ENCODE data around the gene FANCD2OS. TPM values are rescaled to one million over a fixed set of nuclear protein-coding genes. Genes with fewer than 3 reads are reported as not detected.
A peak's percentile ranks its signal among the peaks of the same experiment; 100 is the strongest.
"Not testable (repeated sequence)": the region's sequence is repeated elsewhere in the genome, so short reads cannot be mapped to it uniquely, and the experiment has no call there.

The FANCD2OS gene
- total RNA-seq, 2 experiments from 2014 or later = not detected

- Mint-ChIP-seq H3K27ac (no peak overlapping the region), H3K9me3 (no peaks in the 10 kb centered on the region), H3K4me1 (peaks cover 18% of the 10 kb centered on the region), H3K4me3 (no peak overlapping the region), H3K36me3 (peaks cover 35% of the 10 kb centered on the region), H3K27me3 (no peaks in the 10 kb centered on the region)
- POLR2A ChIA-PET = no interaction called here
- DNase-seq (no peak), ATAC-seq (ENCODE audit: low read depth) (no peak)
These were observed 14.7 kb upstream of the FANCD2OS start for GRCh38 chr3:10122724-10123123.

GRCh38 chr3:10121064-10121463 lies 13.0 kb upstream of the FANCD2OS start:
- Mint-ChIP-seq H3K4me3 (no peak overlapping the region), H3K36me3 (peaks cover 31% of the 10 kb centered on the region), H3K27ac (no peak overlapping the region), H3K27me3 (no peaks in the 10 kb centered on the region), H3K4me1 (peaks cover 31% of the 10 kb centered on the region), H3K9me3 (no peaks in the 10 kb centered on the region)
- DNase-seq (no peak), ATAC-seq (ENCODE audit: low read depth) (no peak)
- POLR2A ChIA-PET = interaction anchor here (0.7 to 1.0 kb wide), 2 partner anchors 127 to 437 kb away, joined by 3 read pairs; partner anchors contain the start of gene TATDN2

DNA sequence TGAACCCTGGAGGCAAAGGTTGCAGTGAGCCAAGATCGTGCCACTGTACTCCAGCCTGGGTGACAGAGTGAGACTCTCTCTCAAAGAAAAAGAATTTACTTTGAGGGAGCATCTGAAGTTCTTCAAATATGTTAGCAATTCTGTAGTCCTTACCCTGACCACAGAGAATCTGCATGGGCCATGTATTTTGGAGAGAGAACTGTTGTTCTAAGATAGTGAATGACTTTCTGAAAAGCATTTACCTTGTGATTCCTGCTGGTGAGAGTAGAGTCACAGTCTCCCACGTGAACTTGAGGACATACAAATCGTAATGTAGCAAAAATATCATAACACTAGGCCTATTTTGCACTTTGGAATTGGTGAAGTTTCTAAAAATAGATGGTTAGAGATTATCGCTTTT lies 11.3 kb upstream of the FANCD2OS start:
- peaks cover 30% of the 10 kb centered on the region for H3K4me1 Mint-ChIP-seq
- no peak overlapping the region for H3K4me3 Mint-ChIP-seq
- H3K9me3 Mint-ChIP-seq = no peaks in the 10 kb centered on the region
- POLR2A ChIA-PET = no interaction called here
- no peak for ATAC-seq (ENCODE audit: low read depth)
- peaks cover 25% of the 10 kb centered on the region for H3K36me3 Mint-ChIP-seq
- peaks cover 2% of the 10 kb centered on the region for H3K27me3 Mint-ChIP-seq
- H3K27ac Mint-ChIP-seq = no peak overlapping the region
- DNase-seq = no peak

GRCh38 chr3:10116928-10117327 lies 8.9 kb upstream of the FANCD2OS start:
- peak overlapping the region; percentile 95 for H3K4me3 Mint-ChIP-seq
- peaks cover 2% of the 10 kb centered on the region for H3K27me3 Mint-ChIP-seq
- peaks cover 16% of the 10 kb centered on the region for H3K36me3 Mint-ChIP-seq
- POLR2A ChIA-PET = interaction anchor here (0.6 to 1.8 kb wide), 2 partner anchors 25 to 107 kb away, joined by 4 to 7 read pairs; partner anchors contain the start of gene VHL
- H3K27ac Mint-ChIP-seq = peak overlapping the region; percentile 94
- H3K9me3 Mint-ChIP-seq = no peaks in the 10 kb centered on the region
- H3K4me1 Mint-ChIP-seq = peaks cover 25% of the 10 kb centered on the region
- ATAC-seq (ENCODE audit: low read depth) (no peak), DNase-seq (no peak)

DNA sequence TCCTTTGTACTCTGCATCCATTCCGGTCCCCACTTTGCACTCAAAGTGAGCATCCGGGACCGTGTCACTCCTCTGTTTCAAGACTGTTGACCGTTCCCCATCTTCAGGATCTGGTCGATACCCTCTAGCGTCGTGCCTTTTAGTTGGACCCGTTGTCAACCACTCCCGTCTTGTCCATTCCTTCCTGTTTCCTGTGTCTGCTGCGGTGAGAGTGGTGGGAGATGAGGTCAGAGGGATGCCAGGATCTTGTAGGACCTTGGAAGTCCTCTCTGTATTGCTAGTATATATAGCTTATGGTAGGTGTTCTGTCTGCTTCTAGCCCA lies 8.0 kb upstream of the FANCD2OS start:
- POLR2A ChIA-PET = interaction anchor here (0.8 to 1.8 kb wide), 4 partner anchors 14 to 107 kb away, joined by 3 to 7 read pairs (median 4); partner anchors contain the start of genes FANCD2 and VHL
- Mint-ChIP-seq H3K27me3 (peaks cover 2% of the 10 kb centered on the region), H3K36me3 (peaks cover 14% of the 10 kb centered on the region), H3K27ac (peak overlapping the region; percentile 94), H3K9me3 (no peaks in the 10 kb centered on the region), H3K4me1 (peaks cover 25% of the 10 kb centered on the region), H3K4me3 (peak overlapping the region; percentile 95)
- DNase-seq (no peak), ATAC-seq (ENCODE audit: low read depth) (no peak)

- peak within 1 kb of the TSS; percentile 95 for H3K4me3 Mint-ChIP-seq
- H3K9me3 Mint-ChIP-seq = no peaks in the 10 kb centered on the region
- POLR2A ChIA-PET = interaction anchor here (0.6 to 1.8 kb wide), 8 partner anchors 14 to 349 kb away, joined by 3 to 7 read pairs (median 4); partner anchors contain the start of genes FANCD2 and VHL
- H3K27me3 Mint-ChIP-seq = peaks cover 2% of the 10 kb centered on the region
- DNase-seq = peak; percentile 90
- H3K4me1 Mint-ChIP-seq = peaks cover 25% of the 10 kb centered on the region
- H3K36me3 Mint-ChIP-seq = peaks cover 11% of the 10 kb centered on the region
- peak; percentile 100 for ATAC-seq (ENCODE audit: low read depth)
- peak within 1 kb of the TSS; percentile 94 for H3K27ac Mint-ChIP-seq
These were observed 7.5 kb upstream of the FANCD2OS start, which contains the start of gene BRK1 for GRCh38 chr3:10115326-10116137. BRK1 (plus strand) TSS chr3:10115675; CDS start chr3:10115702, 27 bp downstream.

- ATAC-seq (ENCODE audit: low read depth) (no peak), DNase-seq (no peak)
- no peak overlapping the region for H3K4me3 Mint-ChIP-seq
- peaks cover 2% of the 10 kb centered on the region for H3K4me1 Mint-ChIP-seq
- H3K9me3 Mint-ChIP-seq = no peaks in the 10 kb centered on the region
- POLR2A ChIA-PET = no interaction called here
- no peak overlapping the region for H3K27ac Mint-ChIP-seq
- H3K36me3 Mint-ChIP-seq = peaks cover 3% of the 10 kb centered on the region
- H3K27me3 Mint-ChIP-seq = no peaks in the 10 kb centered on the region
These were observed 1.1 kb downstream of the FANCD2OS start for GRCh38 chr3:10106919-10107318.

DNA sequence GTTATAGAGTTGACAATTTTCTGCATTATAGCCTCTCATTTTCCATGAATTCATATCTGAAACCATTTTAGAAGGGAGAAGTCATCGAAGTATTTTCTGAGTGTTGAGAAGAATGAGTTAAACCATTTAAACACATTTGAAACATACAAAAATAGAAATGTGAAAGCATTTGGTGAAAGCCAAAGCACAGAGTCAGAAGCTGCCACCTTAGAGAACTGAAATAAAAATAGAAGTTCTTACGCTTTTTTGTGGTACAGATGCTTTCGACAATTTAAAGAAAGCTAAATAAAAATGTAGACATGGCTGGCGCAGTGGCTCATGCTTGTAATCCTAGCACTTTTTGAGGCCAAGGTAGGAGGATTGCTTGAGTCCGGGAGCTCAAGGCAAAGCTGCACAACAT lies 9.0 kb downstream of the FANCD2OS start:
- no peak overlapping the region for H3K27ac Mint-ChIP-seq
- no peak for ATAC-seq (ENCODE audit: low read depth)
- H3K27me3 Mint-ChIP-seq = no peaks in the 10 kb centered on the region

DNA sequence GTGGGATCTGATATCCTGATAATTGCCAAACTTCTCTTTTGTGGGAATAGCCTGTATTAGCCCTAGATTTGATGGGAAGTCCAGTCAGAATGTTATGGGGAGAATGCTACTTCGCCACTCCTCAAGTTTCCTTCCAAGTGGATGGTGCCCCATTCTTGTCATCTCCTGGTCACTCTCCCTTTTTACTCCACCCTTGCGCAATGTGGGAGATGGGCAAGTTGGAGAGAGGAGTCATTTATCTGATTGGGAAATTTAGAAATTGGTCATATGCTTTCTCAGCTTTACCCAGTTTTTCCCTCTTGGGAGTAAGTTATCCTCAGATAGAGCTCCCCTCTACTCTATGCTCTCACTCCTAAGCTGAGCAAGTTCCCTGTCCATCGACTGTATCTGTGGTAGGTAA lies 14.4 kb downstream of the FANCD2OS start:
- POLR2A ChIA-PET = no interaction called here
- no peak for DNase-seq

More for the DNA sequence above, 9.0 kb downstream of the FANCD2OS start:
- Mint-ChIP-seq H3K9me3 (no peaks in the 10 kb centered on the region), H3K4me3 (no peak overlapping the region), H3K36me3 (peaks cover 20% of the 10 kb centered on the region), H3K4me1 (no peaks in the 10 kb centered on the region)
- POLR2A ChIA-PET = no interaction called here
- DNase-seq = no peak

DNA sequence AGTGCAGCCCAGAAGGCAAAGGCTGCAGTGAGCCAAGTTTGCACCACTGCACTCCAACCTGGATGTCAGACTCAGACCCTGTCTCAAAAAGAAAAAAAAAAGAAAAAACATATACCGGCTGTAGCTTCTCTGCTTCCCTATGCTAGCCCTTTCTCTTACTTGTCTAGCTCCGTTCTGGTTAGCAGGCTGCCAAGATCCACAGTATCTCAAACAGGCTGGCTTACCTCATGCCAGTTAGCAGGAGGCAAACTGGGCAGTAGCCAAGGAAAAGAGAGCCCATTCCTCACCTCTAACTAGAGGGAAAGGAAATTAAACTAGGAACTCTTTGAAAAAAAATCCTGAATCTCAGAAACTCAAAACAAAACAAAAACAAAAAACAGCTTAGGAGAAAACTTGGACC lies 16.7 kb downstream of the FANCD2OS start:
- not testable (repeated sequence) for ATAC-seq (ENCODE audit: low read depth)

More for the DNA sequence above, 14.4 kb downstream of the FANCD2OS start:
- ATAC-seq (ENCODE audit: low read depth) = no peak
- Mint-ChIP-seq H3K9me3 (no peaks in the 10 kb centered on the region), H3K27ac (no peak overlapping the region), H3K4me1 (no peaks in the 10 kb centered on the region), H3K36me3 (peaks cover 16% of the 10 kb centered on the region), H3K27me3 (no peaks in the 10 kb centered on the region), H3K4me3 (no peak overlapping the region)

GRCh38 chr3:10090774-10091173 lies 17.3 kb downstream of the FANCD2OS start:
- H3K36me3 Mint-ChIP-seq = peaks cover 26% of the 10 kb centered on the region
- POLR2A ChIA-PET; H3K9me3 Mint-ChIP-seq; ATAC-seq (ENCODE audit: low read depth); H3K4me3 Mint-ChIP-seq; DNase-seq; H3K27me3 Mint-ChIP-seq; H3K4me1 Mint-ChIP-seq; H3K27ac Mint-ChIP-seq: not testable (repeated sequence)

More for the DNA sequence above, 16.7 kb downstream of the FANCD2OS start:
- H3K4me3 Mint-ChIP-seq, H3K4me1 Mint-ChIP-seq, POLR2A ChIA-PET, H3K9me3 Mint-ChIP-seq, DNase-seq, H3K27ac Mint-ChIP-seq, H3K27me3 Mint-ChIP-seq: not testable (repeated sequence)
- H3K36me3 Mint-ChIP-seq = peaks cover 24% of the 10 kb centered on the region

- POLR2A ChIA-PET = interaction anchor here (0.7 kb wide), 1 partner anchor 11 kb away, joined by 8 read pairs; no protein-coding TSS in a partner anchor
- ATAC-seq (ENCODE audit: low read depth) (no peak), DNase-seq (no peak)
- Mint-ChIP-seq H3K4me3 (no peak overlapping the region), H3K27ac (no peak overlapping the region), H3K36me3 (peaks cover 26% of the 10 kb centered on the region), H3K27me3 (no peaks in the 10 kb centered on the region), H3K4me1 (no peaks in the 10 kb centered on the region), H3K9me3 (no peaks in the 10 kb centered on the region)
These were observed 17.9 kb downstream of the FANCD2OS start for GRCh38 chr3:10090179-10090578.

DNA sequence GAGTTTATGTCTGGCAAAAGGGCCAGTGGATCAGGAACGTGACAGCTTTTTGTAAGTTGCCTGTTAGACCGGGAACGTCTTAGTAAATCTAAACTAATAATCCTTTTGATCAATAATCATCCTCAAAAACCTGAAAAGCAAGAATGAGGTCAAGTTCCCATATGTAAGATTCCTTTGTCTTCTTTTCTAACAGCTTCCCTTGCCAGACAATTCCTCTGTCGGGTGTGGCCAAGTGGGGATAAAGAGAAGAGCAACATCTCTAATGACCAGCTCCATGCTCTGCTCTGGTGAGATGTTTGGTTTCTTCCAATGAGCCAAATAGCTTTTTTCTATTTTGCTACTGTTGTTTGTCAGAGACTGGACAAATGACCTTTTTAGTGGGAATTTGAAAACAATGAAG lies 19.8 kb downstream of the FANCD2OS start:
- Mint-ChIP-seq H3K27me3 (no peaks in the 10 kb centered on the region), H3K36me3 (peaks cover 31% of the 10 kb centered on the region), H3K27ac (no peak overlapping the region), H3K4me3 (no peak overlapping the region), H3K9me3 (no peaks in the 10 kb centered on the region), H3K4me1 (no peaks in the 10 kb centered on the region)
- DNase-seq = no peak
- ATAC-seq (ENCODE audit: low read depth) = no peak
- POLR2A ChIA-PET = no interaction called here

DNA sequence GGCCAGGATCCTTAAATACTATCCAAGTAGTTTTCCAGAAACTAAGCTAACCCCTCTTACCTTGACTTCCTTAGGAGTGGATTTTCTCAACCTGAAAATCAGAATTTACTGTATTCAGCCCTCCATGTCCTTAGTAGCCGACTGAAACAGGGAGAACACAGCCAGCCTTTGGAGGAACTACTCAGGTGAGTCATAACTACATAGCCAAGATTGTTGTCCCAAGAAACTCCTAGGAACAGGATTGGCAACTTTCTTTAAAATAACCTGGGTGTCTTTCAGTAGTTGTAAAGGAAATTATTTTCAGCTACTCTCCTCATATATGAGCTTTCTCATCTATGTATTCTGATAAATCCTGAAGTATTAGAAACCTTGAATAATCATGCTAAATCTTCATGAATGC lies 22.3 kb downstream of the FANCD2OS start:
- ATAC-seq (ENCODE audit: low read depth) = no peak
- Mint-ChIP-seq H3K27ac (no peak overlapping the region), H3K4me1 (no peaks in the 10 kb centered on the region), H3K27me3 (no peaks in the 10 kb centered on the region), H3K4me3 (no peak overlapping the region), H3K9me3 (no peaks in the 10 kb centered on the region), H3K36me3 (peaks cover 37% of the 10 kb centered on the region)
- no peak for DNase-seq
- POLR2A ChIA-PET = interaction anchor here (0.5 kb wide), 1 partner anchor 27 kb away, joined by 4 read pairs; no protein-coding TSS in a partner anchor

All from activated naive CD8-positive, alpha-beta T cell treated with anti-CD3 and anti-CD28 coated beads, Interleukin-2, amount 10 ng/mL, durations not matched to agents 7 days and 5 days (primary cell).